Activated CD8-positive, alpha-beta memory T cell treated with anti-CD3 and anti-CD28 coated beads for 1 hour (primary cell): ENCODE measurements around the gene CISD1.
A peak's percentile ranks its signal among the peaks of the same experiment; 100 is the strongest.

Experiments
- DNase-seq, 2 donors: peaks; one replicate each; pipeline ENCODE4 v3.0.0-alpha.2; 2020; ENCODE audit warnings: low read depth in 1 of 2; ENCODE audit errors: extremely low read depth in 1 of 2

The CISD1 gene

DNA sequence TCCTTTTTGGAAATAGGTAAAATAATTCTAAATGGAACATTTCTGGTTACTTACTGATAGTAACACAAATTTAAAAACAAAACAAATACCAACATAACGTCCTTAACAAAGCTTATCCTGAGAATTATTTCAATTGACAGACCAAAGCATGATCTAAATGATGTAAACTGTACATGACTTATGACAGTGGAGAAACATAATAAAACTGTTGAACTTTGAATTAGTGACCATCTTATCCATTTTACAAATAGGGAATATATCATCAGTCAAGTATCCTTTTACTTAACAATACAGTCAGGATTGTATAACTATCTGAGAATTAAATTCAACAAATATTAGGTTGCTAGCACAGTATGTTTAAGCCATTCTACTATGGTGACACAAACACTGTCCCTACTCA is 3.7 kb upstream of the CISD1 start:
- DNase-seq: no peak

GRCh38 chr10:58266003-58266825 is 2.7 kb upstream of the CISD1 start:
- DNase-seq: no peak

DNA sequence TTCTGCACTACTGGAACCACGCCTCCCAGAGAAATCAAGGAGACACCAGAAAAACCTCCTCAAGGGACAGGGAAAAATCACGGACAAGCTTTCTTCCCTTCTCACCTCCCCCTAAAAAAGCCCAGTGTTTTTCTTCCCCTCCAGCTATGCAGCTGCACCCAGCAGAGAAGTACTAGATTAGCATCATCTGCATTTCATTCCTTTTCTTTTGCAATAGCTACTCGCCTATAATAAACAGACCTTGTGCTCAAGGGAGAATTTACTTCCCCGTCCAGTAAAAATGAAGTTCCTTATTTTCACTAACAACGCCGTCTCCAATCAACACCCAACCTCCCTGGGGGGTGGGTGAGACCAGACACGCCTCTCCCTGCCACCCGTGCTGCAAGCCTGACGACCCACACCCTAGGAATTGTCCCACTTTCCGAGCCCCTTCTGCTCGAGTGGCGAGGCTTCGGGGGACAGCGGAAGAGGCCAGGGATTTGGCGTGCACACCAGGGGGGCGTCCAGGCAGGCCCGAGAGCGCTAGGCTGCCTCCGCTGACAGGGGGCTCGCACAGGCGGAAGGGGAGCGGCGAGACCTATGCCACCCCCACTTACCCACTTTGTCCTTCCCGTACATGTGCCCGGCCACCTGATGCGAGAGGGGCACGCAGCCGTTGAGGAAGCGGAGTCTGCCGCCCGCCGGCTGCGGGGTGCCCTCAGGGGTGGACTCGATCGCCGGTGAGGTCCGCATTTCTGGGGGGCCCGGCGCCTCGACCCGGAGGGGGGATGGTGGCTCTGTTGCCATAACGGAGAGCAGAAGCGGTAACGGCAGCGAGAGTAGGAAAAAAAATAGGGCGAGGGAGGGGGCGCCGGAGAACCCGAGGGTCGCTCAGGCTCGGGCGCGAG is 1.9 kb upstream of the CISD1 start:
- DNase-seq: peak in 1 of 2 donors; percentile 17

GRCh38 chr10:58267713-58268453 is 1.1 kb upstream of the CISD1 start, which contains the start of gene IPMK:
IPMK (minus strand) TSS chr10:58267894; CDS start chr10:58267611, 283 bp downstream.
- peak; percentile 88 to 95 for DNase-seq

GRCh38 chr10:58268454-58268945 is 462 bp upstream of the CISD1 start:
- DNase-seq: no peak

GRCh38 chr10:58269782-58270290 is 874 bp downstream of the CISD1 start:
- no peak for DNase-seq

DNA sequence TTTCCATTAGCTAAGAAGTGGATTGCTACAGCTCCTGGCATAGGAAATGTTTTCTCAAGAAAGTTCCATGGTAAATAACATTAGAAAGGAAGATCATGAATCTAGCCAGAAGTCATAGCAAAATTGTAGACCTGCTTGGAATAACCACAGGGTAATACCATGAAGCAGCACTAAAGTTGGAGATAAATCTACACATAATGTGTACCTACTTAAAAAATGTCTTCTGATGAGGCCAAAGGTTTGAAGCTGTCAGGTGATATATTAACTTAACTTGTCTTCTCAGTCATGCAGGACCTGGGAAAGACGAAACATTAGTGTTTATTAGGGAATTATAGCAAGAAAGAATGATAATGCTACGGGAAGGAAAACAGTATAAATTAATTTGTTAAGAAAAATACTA is 6.3 kb downstream of the CISD1 start:
- no peak for DNase-seq

DNA sequence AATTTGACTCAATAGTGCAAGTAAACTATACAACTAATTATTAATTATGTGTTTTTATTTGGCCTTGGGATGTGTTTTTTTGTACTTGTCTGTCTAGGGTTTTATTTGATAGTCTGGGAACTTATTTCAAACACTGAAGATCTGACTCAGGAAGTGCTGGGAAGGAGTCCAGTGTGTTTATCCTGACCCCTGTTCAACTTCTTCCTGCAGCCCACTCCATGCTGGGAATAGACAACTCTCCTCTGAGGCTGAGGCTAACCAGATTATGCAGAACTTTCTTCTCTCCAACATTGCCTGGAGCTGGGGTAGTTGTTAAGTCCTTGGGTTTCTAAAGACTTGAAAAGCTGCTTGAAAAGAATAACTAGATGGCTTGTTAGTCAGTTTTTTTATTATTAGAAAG is 6.9 kb downstream of the CISD1 start:
- DNase-seq: no peak

GRCh38 chr10:58278274-58278961 is 9.5 kb downstream of the CISD1 start:
- DNase-seq: no peak

DNA sequence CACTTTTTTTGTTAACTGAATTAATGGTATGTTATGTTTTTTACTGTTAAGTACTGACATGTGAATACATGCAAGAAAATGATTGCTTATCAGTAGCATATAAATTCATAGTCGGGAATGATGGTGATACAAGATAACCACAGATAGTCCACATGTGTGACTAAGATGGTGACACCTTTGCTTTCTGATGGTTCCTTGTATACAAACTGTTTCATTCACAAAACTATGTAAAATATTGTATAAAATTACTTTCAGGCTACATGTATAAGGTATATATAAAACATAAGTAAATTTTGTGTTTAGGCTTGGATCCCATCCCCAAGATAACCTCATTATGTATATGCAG is 10.0 kb downstream of the CISD1 start:
- no peak for DNase-seq

DNA sequence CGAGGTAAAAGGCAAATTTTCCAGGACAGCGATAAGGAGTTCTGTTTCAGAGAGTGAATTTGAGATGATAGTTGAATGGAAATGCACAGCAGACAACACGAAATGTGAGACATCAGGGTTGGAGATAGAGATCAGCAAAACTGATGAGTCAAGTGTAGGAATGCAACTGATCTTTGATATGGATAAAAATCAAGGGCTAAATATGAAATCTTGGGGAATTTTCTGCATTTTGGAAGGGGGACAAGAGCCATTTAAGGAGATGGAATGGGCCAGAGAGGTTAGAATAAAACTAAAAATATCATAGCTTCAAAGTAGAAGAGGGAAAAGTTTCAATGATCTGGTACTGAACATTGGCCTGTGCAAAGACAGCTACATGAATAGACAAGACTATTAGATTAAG is 11.5 kb downstream of the CISD1 start:
- no peak for DNase-seq

- DNase-seq: no peak
Observed at GRCh38 chr10:58281092-58281752, 12.3 kb downstream of the CISD1 start.

GRCh38 chr10:58282615-58283014 is 13.7 kb downstream of the CISD1 start:
- DNase-seq: no peak

DNA sequence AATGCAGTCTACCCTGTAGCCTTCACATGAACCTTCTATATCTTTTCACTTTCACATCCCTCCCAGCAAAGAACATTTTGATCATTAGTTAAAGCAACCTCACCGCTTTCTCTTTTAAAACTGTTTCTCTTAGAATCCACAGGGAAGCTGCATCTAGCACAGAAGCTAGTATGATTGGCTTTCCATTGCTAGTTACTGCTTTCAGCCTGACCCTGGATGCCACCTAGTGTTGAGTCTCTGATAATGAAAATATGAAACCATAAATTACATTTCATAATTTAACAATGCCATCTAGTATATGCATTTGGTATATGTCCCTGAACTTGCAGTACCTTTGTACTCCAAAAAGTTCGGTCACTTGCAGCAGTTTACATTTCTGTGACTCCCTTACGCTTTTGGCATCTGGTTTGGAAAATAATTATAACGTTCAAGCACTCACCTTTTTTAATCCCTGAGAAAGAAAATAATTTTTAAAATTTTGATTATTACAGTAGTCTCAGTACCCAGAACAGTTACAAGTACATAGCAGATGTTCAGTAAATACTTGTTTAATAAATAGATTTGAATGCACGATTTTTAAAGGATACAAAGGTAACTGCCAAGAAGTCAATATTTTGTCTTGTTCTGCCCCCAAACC is 22.7 kb downstream of the CISD1 start:
- DNase-seq: no peak

DNA sequence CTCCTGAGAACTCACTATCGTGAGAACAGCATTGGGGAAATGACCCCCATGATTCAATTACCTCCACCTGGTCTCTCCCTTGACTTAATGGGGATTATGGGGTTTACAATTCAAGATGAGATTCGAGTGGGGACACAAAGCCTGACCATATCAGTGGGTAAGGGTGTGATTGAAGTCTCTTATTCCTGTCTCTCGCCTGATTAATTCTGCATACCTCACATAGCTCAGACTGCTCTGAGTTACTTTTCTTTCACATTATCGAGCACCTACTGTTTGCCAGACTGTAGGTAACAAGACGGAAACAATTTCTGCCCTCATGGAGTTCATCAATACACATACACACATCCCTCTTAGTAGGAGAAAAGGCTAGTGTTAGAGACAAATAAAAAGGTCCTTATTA is 25.0 kb downstream of the CISD1 start:
- no peak for DNase-seq

DNA sequence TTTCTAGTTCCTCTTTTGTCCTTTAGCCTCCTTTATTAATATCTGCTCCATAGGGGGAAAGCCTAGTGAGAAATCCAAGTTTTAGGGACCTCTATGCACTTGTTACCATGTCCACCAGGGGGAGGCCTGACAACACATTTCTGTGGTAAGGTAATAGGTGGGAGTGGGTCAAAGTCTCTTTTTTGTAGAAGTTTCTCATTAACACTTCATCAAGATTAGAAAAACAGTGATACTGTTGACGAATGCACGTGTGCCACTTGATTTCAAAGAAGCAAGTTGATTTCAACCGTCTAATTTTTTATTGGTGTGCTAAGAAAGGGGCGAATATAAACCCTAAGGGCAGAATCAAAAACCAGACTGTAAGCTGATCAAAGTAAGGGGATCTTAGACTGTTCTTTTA is 30.6 kb downstream of the CISD1 start:
- peak; percentile 23 to 26 for DNase-seq

- DNase-seq: no peak
Observed at GRCh38 chr10:58300676-58301075, 31.7 kb downstream of the CISD1 start.

DNA sequence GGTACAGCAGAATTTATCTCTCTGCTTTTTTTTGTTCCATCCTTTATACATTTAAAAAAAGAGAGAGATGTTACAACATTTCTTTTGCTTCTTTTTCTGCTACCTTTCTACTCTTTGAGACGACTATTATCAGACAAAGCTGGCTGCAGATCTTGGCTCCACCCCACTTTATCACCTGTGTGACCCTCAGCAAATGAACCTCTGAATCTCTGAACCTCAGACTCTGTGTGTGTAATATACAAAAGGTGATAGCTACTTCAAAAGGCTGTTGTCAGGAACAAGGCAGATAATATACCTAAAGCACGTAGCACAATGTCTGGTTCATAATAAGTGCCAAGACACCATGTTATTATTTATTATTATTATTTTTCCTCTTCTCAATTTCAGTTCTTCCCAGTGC is 33.3 kb downstream of the CISD1 start:
- no peak for DNase-seq

DNA sequence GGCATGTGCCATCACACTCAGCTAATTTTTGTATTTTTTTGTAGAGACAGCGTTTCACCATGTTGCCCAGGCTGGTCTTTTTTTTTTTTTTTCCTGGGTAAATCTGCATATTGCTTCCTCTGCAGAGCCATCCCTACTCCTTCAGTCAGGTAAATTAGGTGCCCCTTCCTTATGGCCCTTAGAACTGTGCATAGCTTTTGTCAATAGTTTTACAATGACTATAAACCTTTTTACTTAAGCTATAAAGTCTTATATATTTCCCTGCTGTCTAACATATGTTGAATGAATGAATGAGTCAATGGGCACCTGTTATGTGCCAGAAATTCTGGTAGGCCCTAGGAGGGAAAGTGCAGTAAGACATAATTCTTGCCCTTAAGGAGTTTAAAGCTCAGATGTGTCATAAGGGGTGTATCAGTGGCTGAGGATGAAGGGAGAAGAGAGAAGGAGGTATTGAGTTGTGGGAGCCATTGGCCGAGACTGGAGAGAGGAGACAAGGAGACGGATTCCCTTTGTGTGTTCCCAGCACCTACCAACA is 35.2 kb downstream of the CISD1 start:
- DNase-seq: no peak
